Upper lobe of left lung (tissue), 4 donors: ENCODE data around the gene MICAL3.

Source experiments
- EP300 ChIP-seq, 4 donors: sonication (generic); formaldehyde crosslinking; IDR thresholded peaks; one replicate each; pipeline ENCODE4 v1.5.1; 2017; ENCODE audit warnings: antibody characterized with exemption in 4 of 4, control low read depth in 2 of 4
- POLR2A ChIP-seq, 4 donors: fragments of 450-650 bp; IDR thresholded peaks; one replicate each; pipeline ENCODE4 v1.5.1; 2016 to 2017; ENCODE audit warnings: antibody characterized with exemption in 4 of 4, mild to moderate bottlenecking in 2 of 4
- POLR2AphosphoS5 ChIP-seq, 2 donors: sonication (generic); formaldehyde crosslinking; IDR thresholded peaks; one replicate each; pipeline ENCODE4 v1.5.1; 2017; ENCODE audit warnings: antibody characterized with exemption in 2 of 2
- TF ChIP-seq, protein P1 (sequence below), 6 experiments: fragments of 450-650 bp in 4 of 6; fragments of 200-600 bp in 2 of 6; sonication (generic) in 2 of 6; IDR thresholded peaks; one replicate each; pipeline ENCODE4 v1.5.1; 2016 to 2019; ENCODE audit warnings: antibody characterized with exemption in 6 of 6

DNA sequence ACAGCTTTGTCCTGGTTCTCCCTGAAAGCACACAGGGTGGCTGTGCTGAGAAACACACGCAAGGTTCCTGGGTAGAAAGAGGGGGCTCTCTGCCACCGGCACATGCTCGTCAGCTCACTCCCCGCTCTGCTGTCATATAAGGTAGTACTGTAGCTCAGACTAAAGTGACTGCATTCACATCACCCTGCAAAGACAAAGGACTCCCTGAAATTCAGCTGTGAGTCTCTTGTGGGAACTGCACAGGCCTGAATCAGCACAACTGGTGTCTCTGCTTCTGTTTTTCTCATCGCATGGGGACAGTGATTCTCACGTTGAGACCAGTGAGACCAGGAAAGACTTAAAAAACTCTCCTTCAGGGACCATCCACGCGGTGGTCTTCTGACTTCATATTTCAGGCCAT, 126.0 kb downstream of the MICAL3 start:
- TF ChIP-seq, protein P1, sequence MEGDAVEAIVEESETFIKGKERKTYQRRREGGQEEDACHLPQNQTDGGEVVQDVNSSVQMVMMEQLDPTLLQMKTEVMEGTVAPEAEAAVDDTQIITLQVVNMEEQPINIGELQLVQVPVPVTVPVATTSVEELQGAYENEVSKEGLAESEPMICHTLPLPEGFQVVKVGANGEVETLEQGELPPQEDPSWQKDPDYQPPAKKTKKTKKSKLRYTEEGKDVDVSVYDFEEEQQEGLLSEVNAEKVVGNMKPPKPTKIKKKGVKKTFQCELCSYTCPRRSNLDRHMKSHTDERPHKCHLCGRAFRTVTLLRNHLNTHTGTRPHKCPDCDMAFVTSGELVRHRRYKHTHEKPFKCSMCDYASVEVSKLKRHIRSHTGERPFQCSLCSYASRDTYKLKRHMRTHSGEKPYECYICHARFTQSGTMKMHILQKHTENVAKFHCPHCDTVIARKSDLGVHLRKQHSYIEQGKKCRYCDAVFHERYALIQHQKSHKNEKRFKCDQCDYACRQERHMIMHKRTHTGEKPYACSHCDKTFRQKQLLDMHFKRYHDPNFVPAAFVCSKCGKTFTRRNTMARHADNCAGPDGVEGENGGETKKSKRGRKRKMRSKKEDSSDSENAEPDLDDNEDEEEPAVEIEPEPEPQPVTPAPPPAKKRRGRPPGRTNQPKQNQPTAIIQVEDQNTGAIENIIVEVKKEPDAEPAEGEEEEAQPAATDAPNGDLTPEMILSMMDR (IDR thresholded peaks at IDR 0.05), result no peak
- TF ChIP-seq POLR2AphosphoS5 (IDR thresholded peaks at IDR 0.05), result no peak
- TF ChIP-seq EP300 (IDR thresholded peaks at IDR 0.05), result no peak
- no peak for TF ChIP-seq POLR2A (IDR thresholded peaks at IDR 0.05)
